MM.1S (cell line): ENCODE data around the gene PRCP.

Experiments
- EZH2 ChIP-seq: fragments of 300-600 bp; sonication (generic); optimal IDR thresholded peaks from 2 replicates; pipeline ENCODE3; 2017; ENCODE audit warnings: low read depth, mild to moderate bottlenecking, antibody characterized with exemption, low read length, mixed read lengths
- TF ChIP-seq, protein P1 (sequence below): fragments of 300-600 bp; sonication (generic); IDR thresholded peaks from 2 replicates; pipeline ENCODE4 v1.5.1; 2016; ENCODE audit warnings: antibody characterized with exemption, low read length, mixed read lengths

DNA sequence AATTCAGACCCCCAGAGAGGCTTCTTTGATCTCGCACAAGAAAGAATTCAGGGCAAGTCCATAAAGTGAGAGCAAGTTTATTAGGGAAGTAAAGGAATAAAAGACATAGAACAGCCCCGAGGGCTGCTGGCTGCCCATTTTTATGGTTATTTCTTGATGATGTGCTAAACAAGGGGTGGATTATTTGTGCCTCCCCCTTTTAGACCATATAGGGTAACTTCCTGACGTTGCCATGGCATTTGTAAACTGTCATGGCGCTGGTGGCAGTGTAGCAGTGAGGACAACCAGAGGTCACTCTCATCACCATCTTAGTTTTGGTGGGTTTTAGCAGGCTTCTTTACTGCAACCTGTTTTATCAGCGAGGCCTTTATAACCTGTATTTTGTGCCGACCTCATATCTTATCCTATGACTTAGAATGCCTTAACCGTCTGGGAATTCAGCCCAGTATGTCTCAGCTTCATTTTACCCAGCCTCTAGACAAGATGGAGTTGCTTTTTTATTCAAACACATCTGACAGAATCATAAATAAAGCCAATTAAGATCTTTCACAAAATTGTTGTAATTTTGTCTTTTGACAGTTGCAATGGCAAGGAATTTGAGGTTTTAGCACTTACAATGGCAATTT is 8.9 kb upstream of the PRCP start:
- TF ChIP-seq, protein P1, sequence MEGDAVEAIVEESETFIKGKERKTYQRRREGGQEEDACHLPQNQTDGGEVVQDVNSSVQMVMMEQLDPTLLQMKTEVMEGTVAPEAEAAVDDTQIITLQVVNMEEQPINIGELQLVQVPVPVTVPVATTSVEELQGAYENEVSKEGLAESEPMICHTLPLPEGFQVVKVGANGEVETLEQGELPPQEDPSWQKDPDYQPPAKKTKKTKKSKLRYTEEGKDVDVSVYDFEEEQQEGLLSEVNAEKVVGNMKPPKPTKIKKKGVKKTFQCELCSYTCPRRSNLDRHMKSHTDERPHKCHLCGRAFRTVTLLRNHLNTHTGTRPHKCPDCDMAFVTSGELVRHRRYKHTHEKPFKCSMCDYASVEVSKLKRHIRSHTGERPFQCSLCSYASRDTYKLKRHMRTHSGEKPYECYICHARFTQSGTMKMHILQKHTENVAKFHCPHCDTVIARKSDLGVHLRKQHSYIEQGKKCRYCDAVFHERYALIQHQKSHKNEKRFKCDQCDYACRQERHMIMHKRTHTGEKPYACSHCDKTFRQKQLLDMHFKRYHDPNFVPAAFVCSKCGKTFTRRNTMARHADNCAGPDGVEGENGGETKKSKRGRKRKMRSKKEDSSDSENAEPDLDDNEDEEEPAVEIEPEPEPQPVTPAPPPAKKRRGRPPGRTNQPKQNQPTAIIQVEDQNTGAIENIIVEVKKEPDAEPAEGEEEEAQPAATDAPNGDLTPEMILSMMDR = no peak
- TF ChIP-seq EZH2 = no peak
